GM12891 (cell line): ENCODE measurements around the gene LRP5.

Experiments
- PAX5 ChIP-seq: IDR thresholded peaks from 2 replicates; pipeline ENCODE4 v1.6.1; 2011; ENCODE audit warnings: low read length, moderate library complexity, mild to moderate bottlenecking; ENCODE audit not compliant: insufficient read depth, severe bottlenecking
- POLR2A ChIP-seq: IDR thresholded peaks from 2 replicates; pipeline ENCODE4 v1.6.1; 2011; ENCODE audit warnings: low read depth, low read length, control low read depth
- POLR2AphosphoS5 ChIP-seq: IDR thresholded peaks from 2 replicates; pipeline ENCODE4 v1.6.1; 2011; ENCODE audit warnings: low read depth, low read length, control low read depth
- TAF1 ChIP-seq: IDR thresholded peaks from 2 replicates; pipeline ENCODE4 v1.6.1; 2011; ENCODE audit warnings: low read depth, low read length, control low read depth

GRCh38 chr11:68263444-68264035 is 48.9 kb upstream of the LRP5 start:
- TF ChIP-seq POLR2A (no peak), POLR2AphosphoS5 (no peak), PAX5 (no peak), TAF1 (no peak)
